Endothelial cell of umbilical vein (primary cell): ENCODE data around the gene KLRD1. TPM values are rescaled to one million over a fixed set of nuclear protein-coding genes. Genes with fewer than 3 reads are reported as not detected.

Source experiments
- BruUV-seq: library from RNA; stranded (reverse); fragments of 400-500 nt; replicated peaks from 2 replicates; lab custom pipeline; 2021; lab: Mats Ljungman, UMichigan
- CTCF ChIA-PET: fragments of 300-600, 350-600 bp; sonication (Branson Sonifier 250); formaldehyde crosslinking; loops from one replicate; lab custom pipeline; 2021; ENCODE audit warnings: antibody characterized with exemption, inconsistent platforms; lab: Charles Lee
- POLR2A ChIA-PET: fragments of 300-600, 350-600 bp; sonication (Branson Sonifier 250); formaldehyde crosslinking; loops from one replicate; lab custom pipeline; 2021; ENCODE audit warnings: antibody characterized with exemption, inconsistent platforms; lab: Charles Lee
- DNase-seq: peaks from one replicate; pipeline ENCODE4 v3.0.0-alpha.2; 2011; ENCODE audit warnings: low read depth, low spot score
- FAIRE-seq: peaks from 2 replicates; lab custom pipeline; 2011; peaks lifted over from hg19 to GRCh38; lab: Jason Lieb, UNC
- H2AFZ ChIP-seq: 2 replicates; pipeline ENCODE4 v1.6.0; 2012; ENCODE audit warnings: low read depth, low read length, control low read depth, inconsistent platforms
- H3K27ac ChIP-seq: 2 replicates; pipeline ENCODE4 v1.5.1; 2011; ENCODE audit warnings: low read depth, mild to moderate bottlenecking, control low read depth, low read length, moderate library complexity; ENCODE audit not compliant: insufficient read depth
- H3K27me3 ChIP-seq, 2 experiments: 2 replicates each; pipeline versions ENCODE4 v1.6.0 to v1.6.1; 2011; ENCODE audit warnings: low read length in 2 of 2, mixed read lengths in 1 of 2; ENCODE audit not compliant: control insufficient read depth in 2 of 2, insufficient read depth in 2 of 2
- H3K36me3 ChIP-seq, 2 experiments: 2 replicates in 1 of 2; 3 replicates in 1 of 2; pipeline ENCODE4 v1.5.1; 2011; ENCODE audit warnings: low read length in 2 of 2, mild to moderate bottlenecking in 1 of 2, moderate library complexity in 1 of 2; ENCODE audit not compliant: control insufficient read depth in 2 of 2, insufficient read depth in 2 of 2; ENCODE audit errors: extremely low read depth in 1 of 2
- H3K4me1 ChIP-seq: 3 replicates; pipeline ENCODE4 v1.5.1; 2011; ENCODE audit warnings: mild to moderate bottlenecking, low read length; ENCODE audit not compliant: control insufficient read depth, insufficient read depth; ENCODE audit errors: extremely low read depth
- H3K4me2 ChIP-seq: 2 replicates; pipeline ENCODE4 v1.6.1; 2011; ENCODE audit warnings: low read length, control low read depth, mixed read lengths; ENCODE audit not compliant: insufficient read depth
- H3K4me3 ChIP-seq, 3 experiments: fragments of 200-600 bp in 1 of 3; sonication (generic), shearing (Covaris generic) in 1 of 3; replicated peaks in 1 of 3; 2 replicates each; pipeline ENCODE4 v1.5.1; 2011 to 2016; ENCODE audit warnings: control low read depth in 3 of 3, low read length in 3 of 3, mild to moderate bottlenecking in 2 of 3, inconsistent platforms in 1 of 3, low read depth in 1 of 3, moderate library complexity in 1 of 3; ENCODE audit not compliant: insufficient read depth in 1 of 3
- H3K79me2 ChIP-seq: 2 replicates; pipeline ENCODE4 v1.6.0; 2012; ENCODE audit warnings: low read length, inconsistent platforms; ENCODE audit not compliant: control insufficient read depth, insufficient read depth
- H3K9ac ChIP-seq: replicated peaks from 2 replicates; pipeline ENCODE3; 2011; ENCODE audit warnings: low read length, control low read depth; ENCODE audit not compliant: insufficient read depth; ENCODE audit errors: extremely low read depth
- H3K9me1 ChIP-seq: replicated peaks from 3 replicates; pipeline ENCODE4 v1.6.0; 2011; ENCODE audit warnings: mild to moderate bottlenecking, low read length; ENCODE audit not compliant: control insufficient read depth, insufficient read depth; ENCODE audit errors: extremely low read depth
- H3K9me3 ChIP-seq: replicated peaks from 2 replicates; pipeline ENCODE4 v1.5.1; 2012; ENCODE audit warnings: low read length, inconsistent platforms; ENCODE audit not compliant: control insufficient read depth, insufficient read depth
- H4K20me1 ChIP-seq: replicated peaks from 2 replicates; pipeline ENCODE3; 2011; ENCODE audit warnings: mild to moderate bottlenecking, low read length; ENCODE audit not compliant: control insufficient read depth, insufficient read depth; ENCODE audit errors: extremely low read depth
- FOS ChIP-seq: IDR thresholded peaks from 2 replicates; pipeline ENCODE4 v1.6.1; 2011; ENCODE audit warnings: mild to moderate bottlenecking, low read length, moderate library complexity, borderline replicate concordance; ENCODE audit not compliant: insufficient read depth
- GATA2 ChIP-seq: IDR thresholded peaks from 2 replicates; pipeline ENCODE4 v1.7.0; 2011; ENCODE audit warnings: low read depth, mild to moderate bottlenecking, moderate library complexity, mixed read lengths, low read length; ENCODE audit not compliant: insufficient read length, insufficient read depth
- JUN ChIP-seq: IDR thresholded peaks from 2 replicates; pipeline ENCODE4 v1.6.1; 2011; ENCODE audit warnings: borderline replicate concordance, low read depth; ENCODE audit not compliant: insufficient read length, insufficient read depth
- POLR2A ChIP-seq: IDR thresholded peaks from 2 replicates; pipeline ENCODE4 v1.6.1; 2012; ENCODE audit warnings: low read depth, mild to moderate bottlenecking, control low read depth, low read length
- POLR2AphosphoS5 ChIP-seq: IDR thresholded peaks from 2 replicates; pipeline ENCODE4 v1.6.1; 2012; ENCODE audit warnings: low read depth, mild to moderate bottlenecking, control low read depth, low read length, moderate library complexity; ENCODE audit not compliant: insufficient read depth
- dilution Hi-C: fragments of 300-500 bp; cut with MboI; formaldehyde crosslinking; loops from one replicate; pipeline ENCODE4 v1.15.0; 2019; ENCODE audit warnings: low sequenced_read_pairs; ENCODE audit not compliant: extremely low pct_ligation_motif_present
- intact Hi-C: fragments of 100-400 bp; cut with micrococcal nuclease; formaldehyde crosslinking; loops from one replicate; pipeline ENCODE4 v1.10.0; 2022
- polyA plus RNA-seq, 4 experiments: library from polyadenylated mRNA; depleted of rRNA in 3 of 4; stranded (reverse) in 3 of 4; unstranded in 1 of 4; fragments of >200 nt; gene quantifications; 2 replicates each; pipeline versions ENCODE4 v1.2.1 to v1.2.3, GENCODE V29; 2011 to 2012; ENCODE audit warnings: missing spikeins in 1 of 4
- total RNA-seq: library from RNA; stranded (reverse); gene quantifications from 2 replicates; pipeline ENCODE4 v1.2.3, GENCODE V29; 2021
- TF ChIP-seq, protein P1 (sequence below), 2 donors: IDR thresholded peaks; 1 replicate in 1 of 2; 2 replicates in 1 of 2; pipeline ENCODE4 v1.5.1; 2011; ENCODE audit warnings: low read length in 2 of 2, mild to moderate bottlenecking in 2 of 2, moderate library complexity in 2 of 2, control low read depth in 1 of 2, inconsistent platforms in 1 of 2, low read depth in 1 of 2; ENCODE audit not compliant: insufficient read depth in 1 of 2; ENCODE audit errors: extremely low read depth in 1 of 2
- TF ChIP-seq, protein P2 (sequence below): IDR thresholded peaks from 2 replicates; pipeline ENCODE4 v1.6.1; 2011; ENCODE audit not compliant: insufficient read depth, insufficient read length

The KLRD1 gene
- total and polyA plus RNA-seq, 2 donors (not counting 3 experiments of a cell fraction or from before 2014, with no cell fraction given) = 0.13 to 0.15 TPM

DNA sequence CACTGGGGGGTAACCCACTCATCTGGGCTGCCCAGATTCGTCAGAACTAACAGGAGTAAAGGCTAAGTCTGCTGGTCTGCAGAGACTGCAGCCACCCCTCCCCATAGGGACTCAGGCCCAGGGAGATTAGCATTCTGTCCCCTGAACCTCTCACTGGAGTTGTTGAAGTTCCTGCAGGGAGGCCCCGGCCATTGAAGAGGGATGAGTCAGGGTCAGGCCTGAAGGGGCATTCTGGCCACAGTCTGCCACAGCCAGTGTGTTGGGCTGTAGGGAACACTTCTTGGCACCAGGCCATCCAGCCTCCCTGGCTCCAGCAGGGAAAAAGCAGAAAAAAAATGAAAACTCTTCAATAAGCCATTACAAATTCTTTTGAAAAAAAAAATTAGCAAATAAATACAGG, 46.8 kb downstream of the KLRD1 start:
- no peaks in the 10 kb centered on the region for H3K79me2 ChIP-seq
- H3K36me3 ChIP-seq = no peaks in the 10 kb centered on the region
- no peaks in the 10 kb centered on the region for H3K4me1 ChIP-seq
- H2AFZ ChIP-seq = no peak overlapping the region
- BruUV-seq = no TSS peak
- TF ChIP-seq, protein P1, sequence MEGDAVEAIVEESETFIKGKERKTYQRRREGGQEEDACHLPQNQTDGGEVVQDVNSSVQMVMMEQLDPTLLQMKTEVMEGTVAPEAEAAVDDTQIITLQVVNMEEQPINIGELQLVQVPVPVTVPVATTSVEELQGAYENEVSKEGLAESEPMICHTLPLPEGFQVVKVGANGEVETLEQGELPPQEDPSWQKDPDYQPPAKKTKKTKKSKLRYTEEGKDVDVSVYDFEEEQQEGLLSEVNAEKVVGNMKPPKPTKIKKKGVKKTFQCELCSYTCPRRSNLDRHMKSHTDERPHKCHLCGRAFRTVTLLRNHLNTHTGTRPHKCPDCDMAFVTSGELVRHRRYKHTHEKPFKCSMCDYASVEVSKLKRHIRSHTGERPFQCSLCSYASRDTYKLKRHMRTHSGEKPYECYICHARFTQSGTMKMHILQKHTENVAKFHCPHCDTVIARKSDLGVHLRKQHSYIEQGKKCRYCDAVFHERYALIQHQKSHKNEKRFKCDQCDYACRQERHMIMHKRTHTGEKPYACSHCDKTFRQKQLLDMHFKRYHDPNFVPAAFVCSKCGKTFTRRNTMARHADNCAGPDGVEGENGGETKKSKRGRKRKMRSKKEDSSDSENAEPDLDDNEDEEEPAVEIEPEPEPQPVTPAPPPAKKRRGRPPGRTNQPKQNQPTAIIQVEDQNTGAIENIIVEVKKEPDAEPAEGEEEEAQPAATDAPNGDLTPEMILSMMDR (IDR thresholded peaks at IDR 0.05; ENCODE audit: extremely low read depth in 1 of 2, insufficient read depth in 1 of 2, low read depth in 1 of 2, low read length in 2 of 2) = no peak
- no peak for TF ChIP-seq JUN
- no peak for TF ChIP-seq GATA2
- no peak for TF ChIP-seq POLR2AphosphoS5
- TF ChIP-seq, protein P2, sequence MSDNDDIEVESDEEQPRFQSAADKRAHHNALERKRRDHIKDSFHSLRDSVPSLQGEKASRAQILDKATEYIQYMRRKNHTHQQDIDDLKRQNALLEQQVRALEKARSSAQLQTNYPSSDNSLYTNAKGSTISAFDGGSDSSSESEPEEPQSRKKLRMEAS = no peak
- ChIA-PET POLR2A (no interaction called here), CTCF (no interaction called here)
- no peak overlapping the region for H3K4me2 ChIP-seq
- H4K20me1 ChIP-seq = no peaks in the 10 kb centered on the region
- DNase-seq (no peak), FAIRE-seq (no peak)
- H3K9ac ChIP-seq = no peak overlapping the region
- intact Hi-C loops = no loop called here
- dilution Hi-C loops = no loop called here
- no peaks in the 10 kb centered on the region for H3K27me3 ChIP-seq
- H3K9me1 ChIP-seq = no peaks in the 10 kb centered on the region
- H3K9me3 ChIP-seq = no peaks in the 10 kb centered on the region
- no peak overlapping the region for H3K4me3 ChIP-seq
- no peak overlapping the region for H3K27ac ChIP-seq

DNA sequence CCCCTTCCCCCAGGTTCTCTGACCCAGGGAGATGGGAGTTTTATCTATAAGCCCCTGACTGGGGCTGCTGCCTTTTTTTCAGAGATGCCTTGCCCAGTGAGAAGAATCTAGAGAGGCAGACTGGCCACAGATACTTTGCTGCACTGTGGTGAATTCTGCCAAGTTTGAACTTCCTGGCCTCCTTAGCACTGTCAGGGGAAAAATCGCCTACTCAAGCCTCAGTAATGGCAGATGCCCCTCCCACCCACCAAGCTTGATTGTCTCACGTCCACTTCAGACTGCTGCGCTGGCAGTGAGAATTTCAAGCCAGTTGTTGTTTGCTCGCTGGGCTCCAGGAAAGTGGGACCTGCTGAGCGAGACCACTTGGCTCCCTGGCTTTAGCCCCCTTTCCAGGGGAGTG, 50.5 kb downstream of the KLRD1 start:
- Histone ChIP-seq H3K79me2 (no peaks in the 10 kb centered on the region), H4K20me1 (no peaks in the 10 kb centered on the region), H3K4me1 (peaks cover 4% of the 10 kb centered on the region), H2AFZ (no peak overlapping the region), H3K36me3 (no peaks in the 10 kb centered on the region), H3K27ac (no peak overlapping the region), H3K4me2 (no peak overlapping the region), H3K9me1 (no peaks in the 10 kb centered on the region), H3K9me3 (no peaks in the 10 kb centered on the region), H3K4me3 (no peak overlapping the region), H3K9ac (no peak overlapping the region), H3K27me3 (no peaks in the 10 kb centered on the region)
- intact Hi-C loops = no loop called here
- ChIA-PET CTCF (no interaction called here), POLR2A (no interaction called here)
- FAIRE-seq (no peak), DNase-seq (no peak)
- dilution Hi-C loops = no loop called here
- TF ChIP-seq POLR2A (no peak), FOS (no peak)
- BruUV-seq = no TSS peak
